SH-SY5Y (cell line): Measurements from ENCODE around the gene ATP5F1E.

Experiments
- GATA2 ChIP-seq: IDR thresholded peaks from 2 replicates; pipeline ENCODE4 v1.6.1; 2011; ENCODE audit warnings: mild to moderate bottlenecking, low read depth, low read length
- GATA3 ChIP-seq: IDR thresholded peaks from 2 replicates; pipeline ENCODE4 v1.6.1; 2011; ENCODE audit warnings: low read depth, mild to moderate bottlenecking, low read length, moderate library complexity

GRCh38 chr20:58982406-58983114 is 49.6 kb downstream of the ATP5F1E start:
- TF ChIP-seq GATA3 = no peak
- TF ChIP-seq GATA2 = no peak
